Measurements from ENCODE around the gene SULT2B1.

Gene SULT2B1

GRCh38 chr19:48551437-48552302 is at the start of gene SULT2B1:
SULT2B1 (plus strand) TSS chr19:48552172; CDS start chr19:48552253, 81 bp downstream.
- CTCF ChIA-PET = interaction anchor here (1.8 kb wide), 1 partner anchor 33 kb away, joined by 4 read pairs; no protein-coding TSS in a partner anchor
- no peaks in the 10 kb centered on the region for H3K4me1 Mint-ChIP-seq

GRCh38 chr19:48502350-48503018 is 49.5 kb upstream of the SULT2B1 start:
- H3K27ac Mint-ChIP-seq = no peak overlapping the region
- peak overlapping the region; percentile 41 for H3K4me3 Mint-ChIP-seq
- CTCF ChIA-PET = interaction anchor here (1.0 kb wide), 4 partner anchors 13 to 106 kb away, joined by 3 to 5 read pairs (median 3); no protein-coding TSS in a partner anchor
- H3K4me1 Mint-ChIP-seq = peaks cover 26% of the 10 kb centered on the region
- no peaks in the 10 kb centered on the region for H3K9me3 Mint-ChIP-seq
- no peak for DNase-seq
- peaks cover 54% of the 10 kb centered on the region for H3K27me3 Mint-ChIP-seq
- H3K36me3 Mint-ChIP-seq = no peaks in the 10 kb centered on the region

More at GRCh38 chr19:48551437-48552302, at the start of gene SULT2B1:
- H3K4me3 Mint-ChIP-seq = no peak within 1 kb of the TSS
- peaks cover 14% of the 10 kb centered on the region for H3K27me3 Mint-ChIP-seq
- H3K9me3 Mint-ChIP-seq = no peaks in the 10 kb centered on the region
- no peaks in the 10 kb centered on the region for H3K36me3 Mint-ChIP-seq
- H3K27ac Mint-ChIP-seq = no peak within 1 kb of the TSS
- DNase-seq = no peak

- CTCF ChIA-PET = interaction anchor here (0.6 to 6.3 kb wide), 14 partner anchors 13 to 172 kb away, joined by 3 to 138 read pairs (median 4); partner anchors contain the start of gene SPACA4
- H3K36me3 Mint-ChIP-seq = no peaks in the 10 kb centered on the region
- no peak overlapping the region for H3K4me3 Mint-ChIP-seq
- H3K27me3 Mint-ChIP-seq = peaks cover 36% of the 10 kb centered on the region
- no peaks in the 10 kb centered on the region for H3K9me3 Mint-ChIP-seq
- H3K4me1 Mint-ChIP-seq = peaks cover 27% of the 10 kb centered on the region
- H3K27ac Mint-ChIP-seq = no peak overlapping the region
- peak; percentile 37 for DNase-seq
Measured at GRCh38 chr19:48506138-48506733, 45.7 kb upstream of the SULT2B1 start.

- Mint-ChIP-seq H3K9me3 (no peaks in the 10 kb centered on the region), H3K27me3 (peaks cover 24% of the 10 kb centered on the region), H3K36me3 (no peaks in the 10 kb centered on the region), H3K4me1 (peaks cover 16% of the 10 kb centered on the region), H3K4me3 (no peak overlapping the region), H3K27ac (no peak overlapping the region)
- CTCF ChIA-PET = interaction anchor here (0.7 to 6.3 kb wide), 6 partner anchors 14 to 101 kb away, joined by 3 to 138 read pairs (median 11); no protein-coding TSS in a partner anchor
- no peak for DNase-seq
Measured at GRCh38 chr19:48507911-48508439, 44.0 kb upstream of the SULT2B1 start.

GRCh38 chr19:48508729-48509411 is 43.1 kb upstream of the SULT2B1 start:
- no peaks in the 10 kb centered on the region for H3K9me3 Mint-ChIP-seq
- H3K4me1 Mint-ChIP-seq = peaks cover 14% of the 10 kb centered on the region
- no peak overlapping the region for H3K4me3 Mint-ChIP-seq
- no peaks in the 10 kb centered on the region for H3K36me3 Mint-ChIP-seq
- no peak for DNase-seq
- no peak overlapping the region for H3K27ac Mint-ChIP-seq
- H3K27me3 Mint-ChIP-seq = peaks cover 17% of the 10 kb centered on the region
- CTCF ChIA-PET = interaction anchor here (0.7 to 6.3 kb wide), 6 partner anchors 19 to 137 kb away, joined by 3 to 138 read pairs (median 8); partner anchors contain the start of gene CA11

GRCh38 chr19:48509467-48510194 is 42.3 kb upstream of the SULT2B1 start:
- Mint-ChIP-seq H3K36me3 (no peaks in the 10 kb centered on the region), H3K9me3 (no peaks in the 10 kb centered on the region), H3K27me3 (peaks cover 14% of the 10 kb centered on the region), H3K27ac (no peak overlapping the region), H3K4me3 (no peak overlapping the region), H3K4me1 (peaks cover 16% of the 10 kb centered on the region)
- CTCF ChIA-PET = interaction anchor here (2.8 to 6.3 kb wide), 3 partner anchors 20 to 99 kb away, joined by 13 to 138 read pairs (median 30); no protein-coding TSS in a partner anchor
- DNase-seq = no peak

GRCh38 chr19:48510421-48511268 is 41.3 kb upstream of the SULT2B1 start:
- Mint-ChIP-seq H3K36me3 (no peaks in the 10 kb centered on the region), H3K9me3 (no peaks in the 10 kb centered on the region), H3K27ac (no peak overlapping the region), H3K27me3 (peaks cover 14% of the 10 kb centered on the region), H3K4me1 (peaks cover 16% of the 10 kb centered on the region), H3K4me3 (peak overlapping the region; percentile 77)
- CTCF ChIA-PET = interaction anchor here (6.3 kb wide), 1 partner anchor 76 kb away, joined by 138 read pairs; no protein-coding TSS in a partner anchor
- DNase-seq = peak; percentile 86

- Mint-ChIP-seq H3K36me3 (no peaks in the 10 kb centered on the region), H3K27me3 (peaks cover 14% of the 10 kb centered on the region), H3K9me3 (no peaks in the 10 kb centered on the region), H3K27ac (no peak overlapping the region), H3K4me3 (peak overlapping the region; percentile 77), H3K4me1 (peaks cover 16% of the 10 kb centered on the region)
- CTCF ChIA-PET = no interaction called here
- DNase-seq = peak; percentile 48
Measured at GRCh38 chr19:48511321-48511731, 40.6 kb upstream of the SULT2B1 start.

- no peak within 1 kb of the TSS for H3K27ac Mint-ChIP-seq
- no peaks in the 10 kb centered on the region for H3K9me3 Mint-ChIP-seq
- H3K4me1 Mint-ChIP-seq = peaks cover 16% of the 10 kb centered on the region
- H3K27me3 Mint-ChIP-seq = peaks cover 14% of the 10 kb centered on the region
- peak; percentile 89 for DNase-seq
- CTCF ChIA-PET = no interaction called here
- peak within 1 kb of the TSS; percentile 77 for H3K4me3 Mint-ChIP-seq
- H3K36me3 Mint-ChIP-seq = no peaks in the 10 kb centered on the region
Measured at GRCh38 chr19:48511800-48512503, 40.0 kb upstream of the SULT2B1 start, which contains the start of gene LMTK3. LMTK3 (minus strand) TSS chr19:48511835; CDS start chr19:48511576, 259 bp downstream.

GRCh38 chr19:48512504-48513288 is 39.3 kb upstream of the SULT2B1 start:
- H3K27me3 Mint-ChIP-seq = peaks cover 14% of the 10 kb centered on the region
- peaks cover 16% of the 10 kb centered on the region for H3K4me1 Mint-ChIP-seq
- no peaks in the 10 kb centered on the region for H3K9me3 Mint-ChIP-seq
- H3K27ac Mint-ChIP-seq = no peak overlapping the region
- no peak for DNase-seq
- no peaks in the 10 kb centered on the region for H3K36me3 Mint-ChIP-seq
- no peak overlapping the region for H3K4me3 Mint-ChIP-seq
- CTCF ChIA-PET = interaction anchor here (0.6 to 1.6 kb wide), 3 partner anchors 19 to 198 kb away, joined by 3 to 7 read pairs (median 4); no protein-coding TSS in a partner anchor

All from activated naive CD4-positive, alpha-beta T cell treated with anti-CD3 and anti-CD28 coated beads, Interleukin-2, amount 10 ng/mL, durations not matched to agents 7 days and 5 days (primary cell).